NT2/D1 (cell line): Measurements from ENCODE around the gene RAI1.

Experiments
- SUZ12 ChIP-seq: IDR thresholded peaks from 2 replicates; pipeline ENCODE4 v1.6.1; 2011; ENCODE audit not compliant: insufficient read length, insufficient read depth; ENCODE audit errors: extremely low read depth
- YY1 ChIP-seq: IDR thresholded peaks from 2 replicates; pipeline ENCODE4 v1.6.1; 2011; ENCODE audit not compliant: insufficient read length, insufficient read depth
- ZNF274 ChIP-seq: IDR thresholded peaks from 2 replicates; pipeline ENCODE4 v1.6.1; 2011; ENCODE audit warnings: mild to moderate bottlenecking, low read depth, low read length

GRCh38 chr17:17788967-17789366, 107.7 kb downstream of the RAI1 start:
- TF ChIP-seq YY1 = no peak
- no peak for TF ChIP-seq ZNF274
- no peak for TF ChIP-seq SUZ12
